Measurements from ENCODE around the gene CDC42BPA.
"Not testable (repeated sequence)": the region's sequence is repeated elsewhere in the genome, so short reads cannot be mapped to it uniquely, and the experiment has no call there.

CDC42BPA gene

GRCh38 chr1:227059076-227059475 is 259.2 kb downstream of the CDC42BPA start:
- DNase-seq (ENCODE audit: low spot score): no peak

GRCh38 chr1:227058321-227058751 is 260.0 kb downstream of the CDC42BPA start:
- DNase-seq (ENCODE audit: low spot score): peak; percentile 28

GRCh38 chr1:227049253-227049652 is 269.0 kb downstream of the CDC42BPA start:
- no peak for DNase-seq (ENCODE audit: low spot score)

- no peak for DNase-seq (ENCODE audit: low spot score)
These were observed 274.5 kb downstream of the CDC42BPA start for GRCh38 chr1:227043755-227044154.

- DNase-seq (ENCODE audit: low spot score): no peak
These were observed 276.0 kb downstream of the CDC42BPA start for GRCh38 chr1:227042292-227042691.

- DNase-seq (ENCODE audit: low spot score): no peak
These were observed 279.9 kb downstream of the CDC42BPA start for GRCh38 chr1:227038401-227038800.

GRCh38 chr1:227037121-227037520 is 281.2 kb downstream of the CDC42BPA start:
- no peak for DNase-seq (ENCODE audit: low spot score)

GRCh38 chr1:227035316-227035715 is 283.0 kb downstream of the CDC42BPA start:
- DNase-seq (ENCODE audit: low spot score): no peak

- no peak for DNase-seq (ENCODE audit: low spot score)
These were observed 284.4 kb downstream of the CDC42BPA start for GRCh38 chr1:227033880-227034279.

- DNase-seq (ENCODE audit: low spot score): no peak
These were observed 285.9 kb downstream of the CDC42BPA start for GRCh38 chr1:227032396-227032795.

GRCh38 chr1:227016990-227017389 is 301.3 kb downstream of the CDC42BPA start:
- no peak for DNase-seq (ENCODE audit: low spot score)

- no peak for DNase-seq (ENCODE audit: low spot score)
These were observed 307.6 kb downstream of the CDC42BPA start for GRCh38 chr1:227010645-227011044.

- no peak for DNase-seq (ENCODE audit: low spot score)
These were observed 308.4 kb downstream of the CDC42BPA start for GRCh38 chr1:227009937-227010336.

GRCh38 chr1:227006226-227006796 is 312.0 kb downstream of the CDC42BPA start:
- DNase-seq (ENCODE audit: low spot score): no peak

- DNase-seq (ENCODE audit: low spot score): no peak
These were observed 313.5 kb downstream of the CDC42BPA start for GRCh38 chr1:227004796-227005195.

- DNase-seq (ENCODE audit: low spot score): no peak
These were observed 315.1 kb downstream of the CDC42BPA start for GRCh38 chr1:227003165-227003564.

- DNase-seq (ENCODE audit: low spot score): no peak
These were observed 315.7 kb downstream of the CDC42BPA start for GRCh38 chr1:227002531-227003049.

- not testable (repeated sequence) for DNase-seq (ENCODE audit: low spot score)
These were observed 318.7 kb downstream of the CDC42BPA start for GRCh38 chr1:226999579-226999978.

GRCh38 chr1:226995365-226996332 is 322.6 kb downstream of the CDC42BPA start:
- DNase-seq (ENCODE audit: low spot score): no peak

- no peak for DNase-seq (ENCODE audit: low spot score)
These were observed 323.5 kb downstream of the CDC42BPA start for GRCh38 chr1:226994586-226995364.

GRCh38 chr1:226993814-226994585 is 324.3 kb downstream of the CDC42BPA start:
- no peak for DNase-seq (ENCODE audit: low spot score)
